Psoas muscle (tissue), 8 donors: Measurements from ENCODE around the gene USP17L10. TPM values are rescaled to one million over a fixed set of nuclear protein-coding genes. Genes with fewer than 3 reads are reported as not detected.
"Not testable (repeated sequence)": the region's sequence is repeated elsewhere in the genome, so short reads cannot be mapped to it uniquely, and the experiment has no call there.

Experiments
- ATAC-seq, 4 donors: fragments of 200-7000 bp; cut with Tn5 transposase; one replicate each; pipeline ENCODE4 v1.9.1; 2020; ENCODE audit warnings: moderate library complexity in 3 of 4, mild to moderate bottlenecking in 2 of 4
- DNase-seq, 2 donors: peaks; one replicate each; pipeline ENCODE4 v3.0.0-alpha.2; 2020
- H3K27ac ChIP-seq: fragments of 200-600 bp; one replicate; pipeline ENCODE4 v1.8.0; 2022
- H3K27me3 ChIP-seq, 3 donors: fragments of 200-600 bp in 1 of 3; one replicate each; pipeline versions ENCODE4 v1.6.1 to v1.8.0; 2013 to 2022; ENCODE audit warnings: low read length in 2 of 3, mild to moderate bottlenecking in 2 of 3, moderate library complexity in 1 of 3; ENCODE audit not compliant: insufficient read depth in 3 of 3
- H3K36me3 ChIP-seq, 2 donors: fragments of 200-600 bp in 1 of 2; one replicate each; pipeline versions ENCODE4 v1.6.1 to v1.8.0; 2013 to 2022; ENCODE audit warnings: low read depth in 1 of 2, mild to moderate bottlenecking in 1 of 2, moderate library complexity in 1 of 2; ENCODE audit not compliant: insufficient read depth in 1 of 2
- H3K4me1 ChIP-seq: fragments of 200-600 bp; one replicate; pipeline ENCODE4 v1.8.0; 2022
- H3K4me3 ChIP-seq: fragments of 200-600 bp; one replicate; pipeline ENCODE4 v1.8.0; 2022; ENCODE audit warnings: mild to moderate bottlenecking
- H3K9me3 ChIP-seq: fragments of 200-600 bp; one replicate; pipeline ENCODE4 v1.8.0; 2022
- WGBS, 3 donors: extraction: QIAGEN DNeasy Blood & Tissue Kit; methylation state at CpG; one replicate each; pipeline versions ENCODE4 v1.1.6 to v1.1.7; 2013; 5-methylcytosine and 5-hydroxymethylcytosine counted together
- intact Hi-C, 2 donors: fragments of 100-400 bp; cut with DNase I; formaldehyde crosslinking; loops; one replicate each; pipeline versions ENCODE4 v1.11.0 to v1.14.2; 2022
- polyA plus RNA-seq, 3 donors: library from polyadenylated mRNA; stranded (reverse); fragments of 200-250 nt; gene quantifications; one replicate each; pipeline ENCODE4 v1.2.3, GENCODE V29; 2013
- total RNA-seq, 4 donors: library from RNA; stranded (reverse); fragmentation: NEBNext Ultra II Directional in 2 of 4; extraction: Animal tissue kit (Norgen Biotek cat#: 25700) in 2 of 4; gene quantifications; one replicate each; pipeline versions ENCODE4 v1.2.1 to v1.2.4, GENCODE V29; 2021 to 2023
- donor health status: healthy with polysubstance abuse.
- donor health status: DM: no; HTN: no; CAD: no; lungs with moderate emphysema.
- donor health status: Bipolar disorder and iron deficiency.
- donor health status: healthy.
- donor health status: DM: yes; HTN: yes; CAD: no.
- donor health status: DM: no; HTN: no; CAD: no.
- donor health status: DM: no; HTN: no; CAD: no.
- donor health status: DM: yes; HTN: yes; CAD: no.

USP17L10 gene
- total and polyA plus RNA-seq, 7 donors = not detected

DNA sequence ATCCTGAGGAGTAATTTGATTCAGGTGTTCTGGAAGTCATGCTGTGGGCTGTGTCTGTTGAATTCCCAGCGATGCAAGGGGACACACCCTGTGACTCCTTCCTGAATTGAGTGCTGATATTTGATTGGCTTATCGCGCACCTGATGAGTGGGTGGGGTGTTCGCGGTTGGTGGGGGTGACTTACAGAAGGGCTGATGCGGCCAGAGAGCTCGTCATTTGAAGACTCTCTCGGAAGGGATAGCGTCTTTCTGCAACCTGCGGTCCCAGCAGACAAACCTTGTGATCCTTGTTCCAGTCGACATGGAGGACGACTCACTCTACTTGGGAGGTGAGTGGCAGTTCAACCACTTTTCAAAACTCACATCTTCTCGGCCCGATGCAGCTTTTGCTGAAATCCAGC, 33.1 kb downstream of the USP17L10 start, which contains the start of gene USP17L17:
TSS of gene USP17L17 (plus strand) at position 301 of the 400 bp plus-strand sequence. CDS start at position 301, 0 bp downstream.
- ATAC-seq, H3K36me3 ChIP-seq, DNase-seq, H3K27me3 ChIP-seq, H3K9me3 ChIP-seq, H3K4me3 ChIP-seq, H3K4me1 ChIP-seq, H3K27ac ChIP-seq, intact Hi-C loops: not testable (repeated sequence)
- WGBS, 3 donors = 86 to 94% (median 87%) methylated on average over 5 of the region's 14 CpGs

DNA sequence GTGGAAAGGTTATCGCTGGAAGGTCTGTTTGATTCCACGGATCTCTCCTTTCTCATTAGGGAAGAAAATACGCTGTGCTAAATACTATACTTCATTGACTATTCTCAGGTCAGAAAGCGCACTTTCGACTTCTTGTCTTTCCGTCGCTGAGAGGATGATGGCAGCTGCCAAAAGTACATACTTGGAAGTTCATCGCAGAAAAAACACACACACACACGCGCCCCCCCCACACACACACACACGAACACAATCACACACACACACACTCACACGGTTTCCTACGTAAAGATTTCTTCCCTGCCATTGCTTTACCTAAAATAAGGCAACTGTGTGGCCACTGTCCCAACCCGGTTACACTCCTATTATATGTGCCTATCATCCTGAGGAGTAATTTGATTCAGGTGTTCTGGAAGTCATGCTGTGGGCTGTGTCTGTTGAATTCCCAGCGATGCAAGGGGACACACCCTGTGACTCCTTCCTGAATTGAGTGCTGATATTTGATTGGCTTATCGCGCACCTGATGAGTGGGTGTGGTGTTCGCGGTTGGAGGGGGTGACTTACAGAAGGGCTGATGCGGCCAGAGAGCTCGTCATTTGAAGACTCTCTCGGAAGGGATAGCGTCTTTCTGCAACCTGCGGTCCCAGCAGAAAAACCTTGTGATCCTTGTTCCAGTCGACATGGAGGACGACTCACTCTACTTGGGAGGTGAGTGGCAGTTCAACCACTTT, 37.7 kb downstream of the USP17L10 start, which contains the start of gene USP17L18:
TSS of gene USP17L18 (plus strand) at position 678 of the 728 bp plus-strand sequence. CDS start at position 678, 0 bp downstream.
- H3K27me3 ChIP-seq, ATAC-seq, intact Hi-C loops, H3K27ac ChIP-seq, H3K36me3 ChIP-seq, H3K4me1 ChIP-seq, H3K4me3 ChIP-seq, H3K9me3 ChIP-seq: not testable (repeated sequence)
- 75 to 92% (median 90%) methylated on average over 14 to 21 of the region's 26 CpGs for WGBS, 3 donors
- DNase-seq = peak in 1 of 2 donors; percentile 27

DNA sequence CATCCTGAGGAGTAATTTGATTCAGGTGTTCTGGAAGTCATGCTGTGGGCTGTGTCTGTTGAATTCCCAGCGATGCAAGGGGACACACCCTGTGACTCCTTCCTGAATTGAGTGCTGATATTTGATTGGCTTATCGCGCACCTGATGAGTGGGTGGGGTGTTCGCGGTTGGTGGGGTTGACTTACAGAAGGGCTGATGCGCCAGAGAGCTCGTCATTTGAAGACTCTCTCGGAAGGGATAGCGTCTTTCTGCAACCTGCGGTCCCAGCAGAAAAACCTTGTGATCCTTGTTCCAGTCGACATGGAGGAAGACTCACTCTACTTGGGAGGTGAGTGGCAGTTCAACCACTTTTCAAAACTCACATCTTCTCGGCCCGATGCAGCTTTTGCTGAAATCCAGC, 42.6 kb downstream of the USP17L10 start, which contains the start of gene USP17L19:
TSS of gene USP17L19 (plus strand) at position 301 of the 400 bp plus-strand sequence. CDS start at position 301, 0 bp downstream.
- DNase-seq, H3K27me3 ChIP-seq, ATAC-seq, H3K9me3 ChIP-seq, intact Hi-C loops, H3K27ac ChIP-seq, H3K4me3 ChIP-seq, H3K4me1 ChIP-seq, H3K36me3 ChIP-seq: not testable (repeated sequence)
- WGBS, 3 donors = no CpG with 5 or more reads among the region's 13 CpGs

GRCh38 chr4:9257824-9258223, 47.4 kb downstream of the USP17L10 start, which contains the start of gene USP17L20:
Gene USP17L20, plus strand, starts transcription at chr4:9258124. Its CDS starts 0 bp downstream, at chr4:9258124.
- ATAC-seq, intact Hi-C loops: not testable (repeated sequence)
- no CpG with 5 or more reads among the region's 15 CpGs for WGBS, 3 donors

More at GRCh38 chr4:9257824-9258223, 47.4 kb downstream of the USP17L10 start, which contains the start of gene USP17L20:
- not testable (repeated sequence) for H3K9me3 ChIP-seq, DNase-seq, H3K27ac ChIP-seq, H3K27me3 ChIP-seq, H3K4me3 ChIP-seq, H3K36me3 ChIP-seq, H3K4me1 ChIP-seq

Other genes with a start within 250 kb of the USP17L10 start
- gene FAM90A26, start 40.2 kb upstream of the USP17L10 start, total RNA-seq = not detected
- gene FAM90A26, start 40.2 kb upstream of the USP17L10 start, polyA plus RNA-seq = not detected
- gene USP17L11, start 4.7 kb downstream of the USP17L10 start, total RNA-seq = not detected
- not detected for gene USP17L11, start 4.7 kb downstream of the USP17L10 start, polyA plus RNA-seq
- gene USP17L12, start 9.5 kb downstream of the USP17L10 start, total RNA-seq = not detected
- not detected for gene USP17L12, start 9.5 kb downstream of the USP17L10 start, polyA plus RNA-seq
- gene USP17L13, start 14.2 kb downstream of the USP17L10 start, total RNA-seq = not detected
- gene USP17L13, start 14.2 kb downstream of the USP17L10 start, polyA plus RNA-seq = not detected
- gene USP17L15, start 23.7 kb downstream of the USP17L10 start, total RNA-seq = not detected
- gene USP17L15, start 23.7 kb downstream of the USP17L10 start, polyA plus RNA-seq = not detected
- not detected for gene USP17L17, start 33.2 kb downstream of the USP17L10 start, total RNA-seq
- gene USP17L17, start 33.2 kb downstream of the USP17L10 start, polyA plus RNA-seq = not detected
- gene USP17L18, start 38.0 kb downstream of the USP17L10 start, total RNA-seq = not detected
- not detected for gene USP17L18, start 38.0 kb downstream of the USP17L10 start, polyA plus RNA-seq
- not detected for gene USP17L19, start 42.7 kb downstream of the USP17L10 start, total RNA-seq
- gene USP17L19, start 42.7 kb downstream of the USP17L10 start, polyA plus RNA-seq = not detected
- not detected for gene USP17L20, start 47.5 kb downstream of the USP17L10 start, total RNA-seq
- gene USP17L20, start 47.5 kb downstream of the USP17L10 start, polyA plus RNA-seq = not detected
- gene USP17L21, start 52.2 kb downstream of the USP17L10 start, total RNA-seq = not detected
- not detected for gene USP17L21, start 52.2 kb downstream of the USP17L10 start, polyA plus RNA-seq
- not detected for gene USP17L22, start 57.0 kb downstream of the USP17L10 start, total RNA-seq
- not detected for gene USP17L22, start 57.0 kb downstream of the USP17L10 start, polyA plus RNA-seq
- not detected for gene USP17L24, start 114.5 kb downstream of the USP17L10 start, total RNA-seq
- not detected for gene USP17L24, start 114.5 kb downstream of the USP17L10 start, polyA plus RNA-seq
- not detected for gene USP17L25, start 119.3 kb downstream of the USP17L10 start, total RNA-seq
- not detected for gene USP17L25, start 119.3 kb downstream of the USP17L10 start, polyA plus RNA-seq
- gene USP17L26, start 124.0 kb downstream of the USP17L10 start, total RNA-seq = not detected
- gene USP17L26, start 124.0 kb downstream of the USP17L10 start, polyA plus RNA-seq = not detected
- not detected for gene USP17L5, start 128.7 kb downstream of the USP17L10 start, total RNA-seq
- gene USP17L5, start 128.7 kb downstream of the USP17L10 start, polyA plus RNA-seq = not detected
- not detected for gene USP17L27, start 133.5 kb downstream of the USP17L10 start, total RNA-seq
- gene USP17L27, start 133.5 kb downstream of the USP17L10 start, polyA plus RNA-seq = not detected
- not detected for gene USP17L28, start 138.2 kb downstream of the USP17L10 start, total RNA-seq
- not detected for gene USP17L28, start 138.2 kb downstream of the USP17L10 start, polyA plus RNA-seq
- not detected for gene USP17L29, start 143.0 kb downstream of the USP17L10 start, total RNA-seq
- not detected for gene USP17L29, start 143.0 kb downstream of the USP17L10 start, polyA plus RNA-seq
- not detected for gene USP17L30, start 152.5 kb downstream of the USP17L10 start, total RNA-seq
- gene USP17L30, start 152.5 kb downstream of the USP17L10 start, polyA plus RNA-seq = not detected
- not detected for gene DEFB131A, start 233.8 kb downstream of the USP17L10 start, total RNA-seq
- not detected for gene DEFB131A, start 233.8 kb downstream of the USP17L10 start, polyA plus RNA-seq